GM19467 (cell line): Measurements from ENCODE around the gene DEPP1.

ENCODE experiments used
- ATAC-seq: cut with Tn5 transposase; IDR thresholded peaks from one replicate; pipeline ENCODE4 v1.9.1; 2021; ENCODE audit warnings: mild to moderate bottlenecking, moderate library complexity; ENCODE audit not compliant: unreplicated experiment

The DEPP1 gene

GRCh38 chr10:44934416-44935200, 44.0 kb downstream of the DEPP1 start:
- no peak for ATAC-seq

DNA sequence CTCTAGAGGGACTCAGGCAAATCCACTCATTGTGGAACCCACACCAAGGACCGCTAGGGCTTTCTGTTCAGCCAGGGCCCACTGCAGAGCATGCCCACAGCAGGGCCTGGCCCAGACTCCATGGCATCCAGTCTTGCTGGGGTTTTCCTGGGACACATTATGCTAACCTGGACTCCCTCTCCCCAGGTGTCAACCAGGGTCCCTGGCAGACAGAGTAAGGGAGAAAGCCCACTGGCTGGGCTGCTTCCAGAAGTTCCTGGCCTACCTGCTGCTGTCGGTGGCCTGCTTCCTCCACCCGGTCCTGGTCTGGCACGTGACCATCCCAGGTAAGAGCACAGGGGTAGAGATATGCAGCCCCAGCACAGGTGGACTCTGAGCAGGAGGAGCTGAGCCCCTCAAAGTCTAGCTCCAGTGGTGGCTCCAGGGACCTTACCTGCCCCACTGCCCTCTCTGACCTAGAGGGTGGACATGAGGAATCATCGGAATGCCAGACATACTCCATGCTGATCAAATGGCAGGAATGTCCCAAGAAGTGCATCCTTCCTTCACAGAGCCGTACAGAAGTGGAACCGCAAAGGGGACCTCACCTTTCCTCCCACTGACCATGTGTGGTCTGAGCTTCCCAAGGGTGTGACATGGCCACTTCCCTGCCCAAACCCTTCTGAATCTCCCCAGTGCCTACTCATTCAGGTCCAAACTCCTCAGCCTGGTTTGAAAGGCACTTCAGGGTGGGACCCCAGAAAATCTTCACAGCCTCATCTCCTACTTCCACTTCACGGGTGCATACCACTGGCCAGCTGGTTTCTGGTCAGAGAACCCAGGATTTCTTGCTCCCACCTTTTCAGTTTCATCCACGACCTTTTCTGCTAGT, 44.9 kb downstream of the DEPP1 start:
- ATAC-seq, result no peak

GRCh38 chr10:44932517-44933450, 45.8 kb downstream of the DEPP1 start:
- ATAC-seq, result peak; percentile 92

DNA sequence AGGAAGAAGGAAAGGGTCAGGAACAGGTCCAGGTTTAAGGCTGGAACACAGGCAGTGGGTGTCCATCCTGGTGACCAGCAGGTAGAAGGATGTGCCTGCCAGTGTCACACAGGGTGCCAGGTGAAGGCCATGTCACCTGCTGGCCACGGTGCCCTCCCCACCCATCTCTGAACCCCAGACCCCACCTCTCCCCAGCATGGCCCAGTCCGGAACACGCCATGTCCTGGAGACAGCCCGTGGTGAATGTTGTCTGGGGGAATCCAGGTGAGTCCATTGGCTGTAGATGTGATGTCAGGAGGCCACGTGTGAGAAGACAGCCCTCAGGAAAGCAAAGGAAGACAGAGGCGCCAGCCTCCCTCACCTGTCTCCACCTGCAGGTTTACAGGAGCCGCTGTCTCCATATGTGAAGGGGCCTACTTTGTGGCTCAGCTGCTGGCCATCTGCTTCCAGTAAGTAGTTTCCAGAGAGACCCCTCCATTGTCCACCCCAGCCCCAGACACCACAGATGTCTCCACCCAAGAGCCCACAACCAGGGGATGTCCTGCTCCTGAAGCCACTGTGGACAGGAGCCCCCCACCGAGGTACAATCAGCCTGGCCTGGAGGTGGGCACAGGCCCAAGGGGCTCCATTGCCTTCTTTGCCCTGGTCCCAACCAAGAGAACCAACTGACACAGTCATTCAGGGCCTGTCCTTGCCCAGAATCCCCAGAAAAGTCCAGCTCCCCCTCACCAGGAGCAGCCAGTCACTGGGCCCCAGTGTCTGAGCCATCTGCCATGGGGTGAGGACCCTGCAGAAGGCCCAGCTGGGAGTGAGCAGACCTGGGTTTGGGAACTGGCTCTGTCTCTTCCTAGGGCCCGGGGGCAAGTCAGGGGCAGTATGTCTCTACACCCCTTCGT, 46.7 kb downstream of the DEPP1 start:
- no peak for ATAC-seq

DNA sequence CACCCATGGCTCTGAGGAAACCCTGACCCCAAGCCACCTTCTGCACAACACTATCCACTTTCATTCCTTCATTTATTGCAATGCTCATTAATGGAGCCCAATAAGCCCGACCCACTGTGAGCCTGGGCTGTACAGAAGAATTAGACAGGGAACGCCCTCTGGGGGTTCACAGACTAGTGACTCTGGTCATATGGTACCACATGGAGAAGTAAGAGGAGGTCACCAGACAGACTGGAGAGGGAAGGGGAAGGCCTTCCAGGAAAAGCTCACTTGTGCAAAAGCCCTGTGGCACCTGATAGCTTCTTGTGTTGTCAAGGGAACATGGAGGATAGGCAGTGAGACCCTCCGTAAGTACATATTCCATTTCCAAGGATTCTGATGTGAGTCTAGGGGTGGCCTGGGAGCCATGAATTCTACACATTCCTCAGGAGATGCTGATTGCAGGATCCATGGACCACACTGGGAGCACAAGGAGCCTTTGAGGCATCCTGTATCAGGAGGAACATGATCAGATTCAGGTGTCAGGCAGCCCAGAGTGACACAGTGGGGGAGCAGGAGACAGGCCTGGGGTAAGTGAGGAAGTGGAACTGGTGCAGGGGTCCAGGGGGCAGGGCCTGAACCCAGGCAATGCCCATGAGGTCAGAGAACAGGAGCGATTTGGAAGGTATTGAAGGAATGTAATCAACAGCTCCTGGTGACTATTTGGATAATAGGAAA, 47.5 kb downstream of the DEPP1 start:
- no peak for ATAC-seq

GRCh38 chr10:44929356-44930255, 49.0 kb downstream of the DEPP1 start:
- ATAC-seq, result no peak

GRCh38 chr10:44928462-44928861, 50.1 kb downstream of the DEPP1 start:
- ATAC-seq, result no peak

- no peak for ATAC-seq
Measured at GRCh38 chr10:44927352-44927751, 51.3 kb downstream of the DEPP1 start.

DNA sequence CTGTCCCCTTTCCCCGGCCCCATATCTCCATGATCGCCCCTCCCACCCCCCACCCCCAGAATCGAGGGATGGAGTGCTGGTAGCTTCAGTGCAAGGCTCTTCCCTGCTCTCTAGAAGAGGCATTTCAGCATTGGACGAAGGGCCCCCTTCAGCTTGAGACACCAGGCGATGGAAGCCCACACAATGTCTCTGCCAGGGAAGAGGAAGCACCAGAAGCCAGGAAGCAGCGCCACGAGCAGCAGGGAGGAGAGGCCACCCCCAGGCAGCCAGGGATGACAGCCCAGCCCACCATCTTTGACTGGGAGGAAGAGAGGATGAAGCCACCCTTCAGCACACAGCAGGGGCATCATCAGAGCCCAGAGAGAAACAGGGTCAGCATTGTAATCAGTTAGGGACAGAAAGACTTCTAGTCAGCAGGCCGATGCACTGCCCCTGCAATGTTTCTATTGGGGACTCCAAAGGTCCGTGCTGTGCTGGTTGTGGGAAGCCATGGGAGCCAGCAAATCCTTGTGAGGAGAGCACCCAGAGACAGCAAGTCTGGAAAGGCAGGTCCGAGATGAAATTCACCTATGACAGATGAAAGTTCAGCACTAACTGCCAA, 51.8 kb downstream of the DEPP1 start:
- ATAC-seq, result no peak
